HepG2 (cell line): ENCODE measurements around the gene SYTL2. TPM values are rescaled to one million over a fixed set of nuclear protein-coding genes. Genes with fewer than 3 reads are reported as not detected.
"Not testable (repeated sequence)": the region's sequence is repeated elsewhere in the genome, so short reads cannot be mapped to it uniquely, and the experiment has no call there.

Experiments used
- ATAC-seq: fragments of 200-7000 bp; cut with Tn5 transposase; 3 replicates; pipeline ENCODE4 v1.9.1; 2020; ENCODE audit warnings: mild to moderate bottlenecking, moderate library complexity
- BruUV-seq: library from RNA; stranded (reverse); fragments of 400-500 nt; replicated peaks from 2 replicates; lab custom pipeline; 2021; lab: Mats Ljungman, UMichigan
- CTCF ChIA-PET: fragments of 300-600 bp; formaldehyde crosslinking; extraction: SDS; loops from one replicate; lab custom pipeline; 2021; ENCODE audit warnings: low total read pairs, inconsistent platforms, low intra/inter-chr PET ratio; lab: Yijun Ruan, JAX
- POLR2A ChIA-PET: fragments of 350-600 bp; sonication (Branson Sonifier 250); formaldehyde crosslinking; loops from one replicate; lab custom pipeline; 2020; ENCODE audit warnings: antibody characterized with exemption, inconsistent platforms; lab: Yijun Ruan, JAX
- DNase-seq: peaks from one replicate; pipeline ENCODE4 v3.0.0-alpha.2; 2015; ENCODE audit warnings: low spot score
- FAIRE-seq: peaks from 3 replicates; lab custom pipeline; 2011; peaks lifted over from hg19 to GRCh38; lab: Jason Lieb, UNC
- H2AFZ ChIP-seq: one replicate; pipeline ENCODE4 v1.6.1; 2011; ENCODE audit warnings: low read length, inconsistent platforms
- H3K27ac ChIP-seq: fragments of 300-600 bp; 3 replicates; pipeline ENCODE4 v1.8.0; 2011; ENCODE audit warnings: mixed run types, mild to moderate bottlenecking, mixed read lengths, low read length, inconsistent platforms; ENCODE audit not compliant: insufficient read depth; ENCODE audit errors: extremely low read length
- H3K27me3 ChIP-seq, 2 experiments: fragments of 200-600 bp in 1 of 2; 2 replicates in 1 of 2; 3 replicates in 1 of 2; pipeline versions ENCODE4 v1.6.0 to v1.8.0; 2011; ENCODE audit warnings: low read length in 2 of 2, mild to moderate bottlenecking in 2 of 2, moderate library complexity in 2 of 2, inconsistent platforms in 1 of 2; ENCODE audit not compliant: insufficient read depth in 2 of 2, control insufficient read depth in 1 of 2
- H3K36me3 ChIP-seq, 2 experiments: fragments of 200-600 bp in 1 of 2; replicated peaks in 1 of 2; 2 replicates in 1 of 2; 3 replicates in 1 of 2; pipeline versions ENCODE4 v1.5.1 to v1.8.0; 2011; ENCODE audit warnings: low read length in 2 of 2, inconsistent platforms in 1 of 2; ENCODE audit not compliant: insufficient read depth in 2 of 2, control insufficient read depth in 1 of 2
- H3K4me1 ChIP-seq: 2 replicates; pipeline ENCODE4 v1.5.1; 2012; ENCODE audit warnings: low read length, inconsistent platforms; ENCODE audit not compliant: insufficient read depth
- H3K4me2 ChIP-seq: 2 replicates; pipeline ENCODE4 v1.6.0; 2011; ENCODE audit warnings: low read depth, low read length, inconsistent platforms
- H3K4me3 ChIP-seq, 3 experiments: fragments of 200-600 bp in 1 of 3; sonication (generic), shearing (Covaris generic) in 1 of 3; replicated peaks in 1 of 3; 2 replicates each; pipeline ENCODE4 v1.5.1; 2011 to 2016; ENCODE audit warnings: low read length in 3 of 3, inconsistent platforms in 2 of 3, low read depth in 2 of 3, mild to moderate bottlenecking in 2 of 3, control low read depth in 1 of 3, mixed read lengths in 1 of 3; ENCODE audit not compliant: insufficient read depth in 1 of 3
- H3K79me2 ChIP-seq: one replicate; pipeline ENCODE4 v1.6.1; 2011; ENCODE audit warnings: low read length, inconsistent platforms; ENCODE audit not compliant: insufficient read depth
- H3K9ac ChIP-seq: 2 replicates; pipeline ENCODE4 v1.6.0; 2011; ENCODE audit warnings: mild to moderate bottlenecking, low read depth, low read length, inconsistent platforms; ENCODE audit not compliant: insufficient read depth
- H3K9me3 ChIP-seq: 2 replicates; pipeline ENCODE4 v1.5.1; 2012; ENCODE audit warnings: mild to moderate bottlenecking, low read length
- H4K20me1 ChIP-seq: 2 replicates; pipeline ENCODE4 v1.6.0; 2011; ENCODE audit warnings: inconsistent platforms, mild to moderate bottlenecking, low read length, moderate library complexity; ENCODE audit not compliant: insufficient read depth
- ARID5B ChIP-seq: IDR thresholded peaks from 2 replicates; pipeline ENCODE4 v1.4.0; 2020; ENCODE audit warnings: mild to moderate bottlenecking, missing genetic modification reagents
- CEBPB ChIP-seq: IDR thresholded peaks from 2 replicates; pipeline ENCODE4 v1.6.1; 2011; ENCODE audit warnings: low read depth, low read length, improper control_type of control experiment, borderline replicate concordance
- WGBS: methylation state at CpG from one replicate; pipeline ENCODE4 v1.1.6; 2017; ENCODE audit warnings: low lambda C conversion rate; 5-methylcytosine and 5-hydroxymethylcytosine counted together
- in situ Hi-C: cut with HindIII; loops from 2 replicates; pipeline ENCODE4 v1.10.0; 2017; ENCODE audit warnings: low pct_unique_long_range_greater_than_20kb; ENCODE audit not compliant: extremely low pct_ligation_motif_present
- intact Hi-C: fragments of 100-400 bp; cut with micrococcal nuclease; formaldehyde crosslinking; loops from one replicate; pipeline ENCODE4 v1.10.0; 2022; ENCODE audit not compliant: unreplicated experiment
- polyA plus RNA-seq, 8 experiments: library from polyadenylated mRNA; depleted of rRNA in 3 of 8; stranded (reverse) in 7 of 8; unstranded in 1 of 8; fragments of >200 nt; fragmentation: Illumina TruSeq in 4 of 8; extraction: Trizol in 4 of 8; gene quantifications; 2 replicates each; pipeline versions ENCODE4 v1.2.1 to v1.2.3, GENCODE V29; 2011 to 2016; ENCODE audit warnings: low read depth in 4 of 8, missing spikeins in 1 of 8, mixed read lengths in 1 of 8; ENCODE audit not compliant: insufficient read depth in 1 of 8
- total RNA-seq, 5 experiments: library from RNA; depleted of rRNA; stranded (reverse); fragments of >200 nt; fragmentation: Illumina TruSeq; extraction: Trizol; gene quantifications; 2 replicates each; pipeline ENCODE4 v1.2.3, GENCODE V29; 2016; ENCODE audit warnings: low read depth in 1 of 5

SYTL2 gene
- total and polyA plus RNA-seq, 2 of the 13 experiments (the other 11 are each of a cell fraction or from before 2014, with no cell fraction given) = 0.77 to 0.90 TPM

GRCh38 chr11:85779956-85780640 is 30.8 kb downstream of the SYTL2 start:
- H3K27ac ChIP-seq = no peak overlapping the region
- intact Hi-C loops (no loop called here), in situ Hi-C loops (no loop called here)
- H3K4me2 ChIP-seq = no peak overlapping the region
- no peak for DNase-seq
- no peak overlapping the region for H2AFZ ChIP-seq
- no peaks in the 10 kb centered on the region for H3K4me1 ChIP-seq
- H3K36me3 ChIP-seq = no peaks in the 10 kb centered on the region
- no peak overlapping the region for H3K9ac ChIP-seq
- no TSS peak for BruUV-seq
- TF ChIP-seq CEBPB = 0 out of 2 replicates have a peak, but pooled peaks have one; percentile 22
- TF ChIP-seq ARID5B = no peak
- no peak for FAIRE-seq
- no peaks in the 10 kb centered on the region for H4K20me1 ChIP-seq
- ATAC-seq = no peak
- H3K79me2 ChIP-seq = no peaks in the 10 kb centered on the region
- no peak overlapping the region for H3K4me3 ChIP-seq
- 39% methylated on average over 3 of the region's 3 CpGs for WGBS
- H3K27me3 ChIP-seq = no peaks in the 10 kb centered on the region
- ChIA-PET POLR2A (no interaction called here), CTCF (no interaction called here)
- H3K9me3 ChIP-seq = no peaks in the 10 kb centered on the region

- CTCF ChIA-PET, intact Hi-C loops, H3K36me3 ChIP-seq, H3K4me1 ChIP-seq, H3K9me3 ChIP-seq, H4K20me1 ChIP-seq, H3K27me3 ChIP-seq, ATAC-seq, DNase-seq, BruUV-seq, H3K79me2 ChIP-seq, POLR2A ChIA-PET, in situ Hi-C loops, H3K27ac ChIP-seq, FAIRE-seq, H2AFZ ChIP-seq, H3K4me2 ChIP-seq, H3K9ac ChIP-seq, H3K4me3 ChIP-seq: not testable (repeated sequence)
- WGBS = 24% methylated on average over 3 of the region's 3 CpGs
These were observed 33.4 kb downstream of the SYTL2 start for GRCh38 chr11:85777603-85777972.
